ENCODE measurements around the gene HAP1.
"Not testable (repeated sequence)": the region's sequence is repeated elsewhere in the genome, so short reads cannot be mapped to it uniquely, and the experiment has no call there.

HAP1 gene

GRCh38 chr17:41724476-41725050 is 9.9 kb downstream of the HAP1 start:
- DNase-seq (ENCODE audit: low read depth), result no peak

GRCh38 chr17:41723801-41724475 is 10.5 kb downstream of the HAP1 start:
- DNase-seq (ENCODE audit: low read depth), result no peak

GRCh38 chr17:41722231-41722630 is 12.2 kb downstream of the HAP1 start:
- no peak for DNase-seq (ENCODE audit: low read depth)

- DNase-seq (ENCODE audit: low read depth), result no peak
These were observed 16.2 kb downstream of the HAP1 start for GRCh38 chr17:41718287-41718645.

- no peak for DNase-seq (ENCODE audit: low read depth)
These were observed 16.8 kb downstream of the HAP1 start for GRCh38 chr17:41717408-41718286.

- no peak for DNase-seq (ENCODE audit: low read depth)
These were observed 22.6 kb downstream of the HAP1 start, which contains the start of gene GAST for GRCh38 chr17:41711669-41712400. TSS of gene GAST (plus strand) at chr17:41712331. CDS start at chr17:41715437, 3,106 bp downstream.

GRCh38 chr17:41710472-41711090 is 23.9 kb downstream of the HAP1 start:
- no peak for DNase-seq (ENCODE audit: low read depth)

GRCh38 chr17:41707803-41708669 is 26.4 kb downstream of the HAP1 start:
- DNase-seq (ENCODE audit: low read depth), result no peak

- no peak for DNase-seq (ENCODE audit: low read depth)
These were observed 29.0 kb downstream of the HAP1 start for GRCh38 chr17:41705271-41705991.

- no peak for DNase-seq (ENCODE audit: low read depth)
These were observed 31.7 kb downstream of the HAP1 start for GRCh38 chr17:41702712-41703111.

GRCh38 chr17:41700843-41701242 is 33.6 kb downstream of the HAP1 start:
- not testable (repeated sequence) for DNase-seq (ENCODE audit: low read depth)

- DNase-seq (ENCODE audit: low read depth), result no peak
These were observed 37.1 kb downstream of the HAP1 start for GRCh38 chr17:41697122-41697962.

GRCh38 chr17:41695954-41696757 is 38.3 kb downstream of the HAP1 start:
- DNase-seq (ENCODE audit: low read depth), result peak; percentile 55

- no peak for DNase-seq (ENCODE audit: low read depth)
These were observed 39.2 kb downstream of the HAP1 start for GRCh38 chr17:41695134-41695661.

GRCh38 chr17:41692722-41693521 is 41.5 kb downstream of the HAP1 start:
- no peak for DNase-seq (ENCODE audit: low read depth)

GRCh38 chr17:41691031-41691777 is 43.2 kb downstream of the HAP1 start:
- no peak for DNase-seq (ENCODE audit: low read depth)

Measured in T-helper 22 cell (primary cell).